Neural cell (in vitro differentiated cells): ENCODE measurements around the gene SERPINB6. TPM values are rescaled to one million over a fixed set of nuclear protein-coding genes. Genes with fewer than 3 reads are reported as not detected.

Experiments used
- H2AFZ ChIP-seq: fragments of 200-600, 300-800 bp; sonication (generic), shearing (Covaris generic); 2 replicates; pipeline ENCODE4 v1.6.0; 2014; ENCODE audit warnings: low read depth, mild to moderate bottlenecking, antibody characterized with exemption, low read length, moderate library complexity
- H3F3A ChIP-seq: fragments of 200-600 bp; shearing (Covaris generic); 2 replicates; pipeline ENCODE4 v1.6.1; 2016; ENCODE audit warnings: mild to moderate bottlenecking, moderate library complexity, mixed read lengths, antibody characterized with exemption, low read length; ENCODE audit not compliant: insufficient read depth, poor library complexity, severe bottlenecking
- H3K27ac ChIP-seq: fragments of 200-600, 300-800 bp; sonication (generic), shearing (Covaris generic); 2 replicates; pipeline ENCODE4 v1.5.1; 2014; ENCODE audit warnings: mild to moderate bottlenecking, low read length, moderate library complexity
- H3K27me3 ChIP-seq: fragments of 300-800, 200-600 bp; sonication (generic), shearing (Covaris generic); 2 replicates; pipeline ENCODE4 v1.6.0; 2014; ENCODE audit warnings: mild to moderate bottlenecking, low read depth, low read length, moderate library complexity; ENCODE audit not compliant: insufficient read depth
- H3K36me3 ChIP-seq: fragments of 300-800, 200-600 bp; sonication (generic), shearing (Covaris generic); 2 replicates; pipeline ENCODE4 v1.5.1; 2014; ENCODE audit warnings: mild to moderate bottlenecking, antibody characterized with exemption, low read length, moderate library complexity; ENCODE audit not compliant: insufficient read depth
- H3K4me2 ChIP-seq: fragments of 300-800, 200-600 bp; sonication (generic), shearing (Covaris generic); 2 replicates; pipeline ENCODE4 v1.6.0; 2014; ENCODE audit warnings: mild to moderate bottlenecking, low read length
- H3K4me3 ChIP-seq: fragments of 300-800, 200-600 bp; sonication (generic), shearing (Covaris generic); 2 replicates; pipeline ENCODE4 v1.5.1; 2014; ENCODE audit warnings: mild to moderate bottlenecking, low read length, moderate library complexity
- H3K79me2 ChIP-seq: fragments of 200-600 bp; shearing (Covaris generic); replicated peaks from 2 replicates; pipeline ENCODE4 v1.6.0; 2014; ENCODE audit warnings: mild to moderate bottlenecking, low read length, moderate library complexity; ENCODE audit not compliant: insufficient read depth
- H3K9ac ChIP-seq: fragments of 300-800, 200-600 bp; sonication (generic), shearing (Covaris generic); 2 replicates; pipeline ENCODE4 v1.6.1; 2016; ENCODE audit warnings: mild to moderate bottlenecking, low read length, mixed read lengths
- H3K9me2 ChIP-seq: fragments of 200-600 bp; shearing (Covaris generic); 2 replicates; pipeline ENCODE4 v1.6.1; 2016; ENCODE audit warnings: mild to moderate bottlenecking, low read length, mixed read lengths; ENCODE audit not compliant: insufficient read depth
- H3K9me3 ChIP-seq: fragments of 200-600, 300-800 bp; sonication (generic), shearing (Covaris generic); 2 replicates; pipeline ENCODE4 v1.6.1; 2016; ENCODE audit warnings: mild to moderate bottlenecking, mixed run types, low read length, moderate library complexity, mixed read lengths
- H4K20me1 ChIP-seq: fragments of 200-600 bp; shearing (Covaris generic); 2 replicates; pipeline ENCODE4 v1.6.1; 2016; ENCODE audit warnings: mild to moderate bottlenecking, mixed run types; ENCODE audit not compliant: insufficient read depth
- CTCF ChIP-seq: fragments of 450-650 bp; IDR thresholded peaks from 2 replicates; pipeline ENCODE4 v1.5.1; 2014; ENCODE audit warnings: antibody characterized with exemption, mild to moderate bottlenecking, moderate library complexity; ENCODE audit not compliant: poor library complexity, severe bottlenecking
- EP300 ChIP-seq: fragments of 450-650 bp; conservative IDR thresholded peaks from 2 replicates; pipeline ENCODE4 v1.6.1; 2014; ENCODE audit warnings: antibody characterized with exemption, mild to moderate bottlenecking, moderate library complexity; ENCODE audit not compliant: poor library complexity, severe bottlenecking
- EZH2 ChIP-seq: fragments of 200-600, 300-800 bp; shearing (Covaris generic), sonication (generic); IDR thresholded peaks from 2 replicates; pipeline ENCODE4 v1.6.1; 2014; ENCODE audit warnings: antibody characterized with exemption, low read length, borderline replicate concordance, mild to moderate bottlenecking; ENCODE audit not compliant: insufficient read depth, poor library complexity, severe bottlenecking
- MXI1 ChIP-seq: fragments of 450-650 bp; conservative IDR thresholded peaks from 2 replicates; pipeline ENCODE4 v1.6.1; 2014; ENCODE audit warnings: antibody characterized with exemption, mild to moderate bottlenecking; ENCODE audit not compliant: poor library complexity, severe bottlenecking
- POLR2AphosphoS5 ChIP-seq: IDR thresholded peaks from 2 replicates; pipeline ENCODE4 v1.6.1; 2012
- RAD21 ChIP-seq: fragments of 450-650 bp; conservative IDR thresholded peaks from 2 replicates; pipeline ENCODE4 v1.6.1; 2014; ENCODE audit warnings: antibody characterized with exemption, mild to moderate bottlenecking, moderate library complexity
- REST ChIP-seq: IDR thresholded peaks from 2 replicates; pipeline ENCODE4 v1.6.1; 2012; ENCODE audit warnings: borderline replicate concordance
- SMC3 ChIP-seq: fragments of 450-650 bp; conservative IDR thresholded peaks from 2 replicates; pipeline ENCODE4 v1.6.1; 2014; ENCODE audit warnings: antibody characterized with exemption, mild to moderate bottlenecking, moderate library complexity; ENCODE audit not compliant: poor library complexity
- TAF1 ChIP-seq: IDR thresholded peaks from 2 replicates; pipeline ENCODE4 v1.6.1; 2012; ENCODE audit warnings: low read depth
- polyA plus RNA-seq: library from polyadenylated mRNA; depleted of rRNA; stranded (reverse); fragments of >200 nt; gene quantifications from 2 replicates; pipeline ENCODE4 v1.2.3, GENCODE V29; 2014

Gene SERPINB6
- polyA plus RNA-seq, 1 donor from 2014 or later = 2.3 TPM

GRCh38 chr6:2919401-2919800, 52.0 kb downstream of the SERPINB6 start:
- TF ChIP-seq MXI1 (no peak), TAF1 (no peak), REST (no peak), EZH2 (no peak), EP300 (no peak), SMC3 (no peak), RAD21 (no peak), POLR2AphosphoS5 (no peak), CTCF (no peak)
- Histone ChIP-seq H4K20me1 (no peaks in the 10 kb centered on the region), H2AFZ (no peak overlapping the region), H3K9me2 (no peaks in the 10 kb centered on the region), H3K27me3 (no peaks in the 10 kb centered on the region), H3K9me3 (no peaks in the 10 kb centered on the region), H3K79me2 (no peaks in the 10 kb centered on the region), H3K4me2 (no peak overlapping the region), H3K9ac (no peak overlapping the region), H3K4me3 (no peak overlapping the region), H3K36me3 (no peaks in the 10 kb centered on the region), H3F3A (no peaks in the 10 kb centered on the region), H3K27ac (no peak overlapping the region)

- H3K9ac ChIP-seq = no peak overlapping the region
- H3K79me2 ChIP-seq = no peaks in the 10 kb centered on the region
- no peak overlapping the region for H3K27ac ChIP-seq
- H3F3A ChIP-seq = no peaks in the 10 kb centered on the region
- H3K36me3 ChIP-seq = no peaks in the 10 kb centered on the region
- no peak overlapping the region for H3K4me2 ChIP-seq
- no peak overlapping the region for H2AFZ ChIP-seq
- TF ChIP-seq RAD21 (no peak), CTCF (no peak), EZH2 (no peak), SMC3 (no peak), EP300 (no peak), REST (no peak), MXI1 (no peak), POLR2AphosphoS5 (no peak), TAF1 (no peak)
- H3K9me2 ChIP-seq = no peaks in the 10 kb centered on the region
- no peak overlapping the region for H3K4me3 ChIP-seq
- H3K27me3 ChIP-seq = no peaks in the 10 kb centered on the region
- H3K9me3 ChIP-seq = no peaks in the 10 kb centered on the region
- no peaks in the 10 kb centered on the region for H4K20me1 ChIP-seq
These were observed 52.4 kb downstream of the SERPINB6 start for GRCh38 chr6:2918936-2919335.
